Heart right ventricle (tissue), 16 donors: ENCODE data around the gene POLD1. TPM values are rescaled to one million over a fixed set of nuclear protein-coding genes. Genes with fewer than 3 reads are reported as not detected.
A peak's percentile ranks its signal among the peaks of the same experiment; 100 is the strongest.
"Not testable (repeated sequence)": the region's sequence is repeated elsewhere in the genome, so short reads cannot be mapped to it uniquely, and the experiment has no call there.

Experiments used
- ATAC-seq, 8 donors: fragments of 200-7000 bp; cut with Tn5 transposase; one replicate each; pipeline ENCODE4 v1.9.1; 2020; ENCODE audit warnings: mild to moderate bottlenecking in 8 of 8, moderate library complexity in 8 of 8, moderate number of reproducible peaks in 1 of 8
- DNase-seq, 2 donors: peaks; one replicate each; pipeline ENCODE4 v3.0.0-alpha.2; 2020
- H3K27ac ChIP-seq, 10 donors: fragments of 200-600 bp; sonication (generic) in 2 of 10; one replicate each; pipeline versions ENCODE4 v1.5.0 to v1.8.0; 2020 to 2022; ENCODE audit warnings: mild to moderate bottlenecking in 3 of 10
- H3K27me3 ChIP-seq, 7 donors: fragments of 200-600 bp; one replicate each; pipeline ENCODE4 v1.8.0; 2021 to 2022; ENCODE audit warnings: mild to moderate bottlenecking in 2 of 7
- H3K36me3 ChIP-seq, 9 donors: fragments of 200-600 bp; sonication (generic) in 1 of 9; one replicate each; pipeline versions ENCODE4 v1.5.0 to v1.8.0; 2020 to 2022; ENCODE audit warnings: mild to moderate bottlenecking in 2 of 9
- H3K4me1 ChIP-seq, 9 donors: fragments of 200-600 bp; sonication (generic) in 1 of 9; one replicate each; pipeline versions ENCODE4 v1.5.0 to v1.8.0; 2020 to 2022; ENCODE audit warnings: mild to moderate bottlenecking in 4 of 9
- H3K4me3 ChIP-seq, 10 donors: fragments of 200-600 bp; sonication (generic) in 2 of 10; one replicate each; pipeline versions ENCODE4 v1.5.0 to v1.8.0; 2020 to 2022; ENCODE audit warnings: mild to moderate bottlenecking in 7 of 10, moderate library complexity in 2 of 10
- H3K9me3 ChIP-seq, 11 donors: fragments of 200-600 bp in 10 of 11; sonication (generic) in 2 of 11; one replicate each; pipeline versions ENCODE4 v1.5.0 to v1.8.0; 2013 to 2022; ENCODE audit warnings: mild to moderate bottlenecking in 2 of 11, control low read depth in 1 of 11, moderate library complexity in 1 of 11
- CTCF ChIP-seq, 9 donors: fragments of 200-600 bp; sonication (generic) in 2 of 9; IDR thresholded peaks; one replicate each; pipeline versions ENCODE4 v1.5.0 to v1.8.0; 2021 to 2022; ENCODE audit warnings: antibody characterized with exemption in 9 of 9, mild to moderate bottlenecking in 5 of 9, moderate library complexity in 1 of 9
- WGBS, 2 donors: extraction: QIAGEN DNeasy Blood & Tissue Kit; methylation state at CpG; one replicate each; pipeline ENCODE4 v1.1.7; 2013; ENCODE audit warnings: inconsistent platforms in 1 of 2; 5-methylcytosine and 5-hydroxymethylcytosine counted together
- intact Hi-C, 10 donors: fragments of 100-400 bp; cut with DNase I; formaldehyde crosslinking; loops; one replicate each; pipeline versions ENCODE4 v1.11.1 to v1.14.2; 2022
- polyA plus RNA-seq, 2 donors: library from polyadenylated mRNA; stranded (reverse); fragments of 200-250 nt; gene quantifications; one replicate each; pipeline ENCODE4 v1.2.3, GENCODE V29; 2013
- total RNA-seq, 10 donors: library from RNA; stranded (reverse); fragmentation: NEBNext Ultra II Directional in 3 of 10; extraction: Animal tissue kit (Norgen Biotek cat#: 25700) in 3 of 10; gene quantifications; one replicate each; pipeline versions ENCODE4 v1.2.1 to v1.2.4, GENCODE V29; 2021 to 2023
- donor health status: Arrhythmogenic right ventricular cardiomyopathy.
- donor health status: ischemic (EF 13 %, LVEDD 7.1; RV severe dilation, severe dysfunction).
- donor health status: healthy with polysubstance abuse.
- donor health status: DM: no; HTN: yes; CAD: no.
- donor health status: DM: no; HTN: no; CAD: no.
- donor health status: ischemic (EF 25% LVEDD 6.9; RV normal size, moderate dysfunction).
- donor health status: ischemic (EF 25% LVEDD 5.7; RV mildly dilated, moderate dysfunction).
- donor health status: healthy.
- donor health status: DM: yes; HTN: yes; CAD: no.
- donor health status: Ischemic cardiomyopathy.
- donor health status: ischemic (EF 35%, LVEDD 5.7; RV mildly dilated, moderate dysfunction).
- donor health status: nonischemic (EF 11% LVEDD 7.7; RV severe dilation, severe dysfunction).
- donor health status: DM: yes; HTN: yes; CAD: no.
- donor health status: PGD.
- donor health status: ischemic (EF 29% LVEDD 5.4; RV normal size, mild dysfunction).
- donor health status: nonischemic (EF 23%, LVEDD 6.1; RV moderate dilation, normal function).

POLD1 gene
- total and polyA plus RNA-seq, 12 donors: 4.2 to 28.3 (median 11.3) TPM

- ATAC-seq: no peak
- intact Hi-C loops: no loop called here
- Histone ChIP-seq H3K9me3 (no peaks in the 10 kb centered on the region), H3K27ac (no peak overlapping the region), H3K36me3 (no peaks in the 10 kb centered on the region), H3K27me3 (no peaks in the 10 kb centered on the region), H3K4me3 (no peak overlapping the region), H3K4me1 (peaks cover 0 to 6% (median 0%) of the 10 kb centered on the region in 9 donors)
- TF ChIP-seq CTCF (IDR thresholded peaks at IDR 0.05): no peak
- 52 to 61% methylated on average over 4 of the region's 4 CpGs for WGBS, 2 donors
- no peak for DNase-seq
Observed at GRCh38 chr19:50352242-50352641, 31.9 kb upstream of the POLD1 start.

- ATAC-seq, H3K4me3 ChIP-seq, H3K9me3 ChIP-seq, intact Hi-C loops, H3K27ac ChIP-seq, H3K27me3 ChIP-seq, DNase-seq, H3K36me3 ChIP-seq: not testable (repeated sequence)
- H3K4me1 ChIP-seq: peaks cover 0 to 18% (median 4%) of the 10 kb centered on the region in 9 donors
- 87 to 95% methylated on average over 7 of the region's 7 CpGs for WGBS, 2 donors
Observed at GRCh38 chr19:50353487-50353880, 30.7 kb upstream of the POLD1 start.

GRCh38 chr19:50356691-50357177 is 27.4 kb upstream of the POLD1 start:
- Histone ChIP-seq H3K4me1 (peaks cover 0 to 16% (median 8%) of the 10 kb centered on the region in 9 donors), H3K36me3 (no peaks in the 10 kb centered on the region), H3K9me3 (no peaks in the 10 kb centered on the region), H3K27ac (peak overlapping the region in 2 of 10 donors; percentile 85), H3K4me3 (peak overlapping the region in 5 of 10 donors; percentile 55 to 63 (median 59)), H3K27me3 (no peaks in the 10 kb centered on the region)
- no peak for TF ChIP-seq CTCF (IDR thresholded peaks at IDR 0.05)
- intact Hi-C loops: loop anchor here in 6 of 10 donors (1.0 to 5.0 kb wide), 6 partner anchors 61 to 566 kb away; partner anchors contain the start of gene SPIB (in 2 of the 6)
- no peak for ATAC-seq
- WGBS, 2 donors: 32 to 40% methylated on average over 13 of the region's 13 CpGs
- no peak for DNase-seq

- Histone ChIP-seq H3K4me1 (peaks cover 0 to 16% (median 8%) of the 10 kb centered on the region in 9 donors), H3K9me3 (no peaks in the 10 kb centered on the region), H3K36me3 (no peaks in the 10 kb centered on the region), H3K27ac (peak overlapping the region in 9 of 10 donors; percentile 77 to 88 (median 84)), H3K4me3 (peak overlapping the region; percentile 35 to 67 (median 58)), H3K27me3 (no peaks in the 10 kb centered on the region)
- peak; percentile 83 to 94 (median 87) for TF ChIP-seq CTCF (IDR thresholded peaks at IDR 0.05)
- 9 to 10% methylated on average over 54 of the region's 54 CpGs for WGBS, 2 donors
- intact Hi-C loops: loop anchor here in 6 of 10 donors (1.0 to 5.0 kb wide), 6 partner anchors 60 to 565 kb away; partner anchors contain the start of gene SPIB (in 2 of the 6)
- DNase-seq: peak; percentile 75 to 79
- ATAC-seq: peak; percentile 77 to 89 (median 80)
Observed at GRCh38 chr19:50357178-50358100, 26.7 kb upstream of the POLD1 start.
